Urothelium cell line (cell line): ENCODE measurements around the gene SLC35B2.

Experiments
- DNase-seq: peaks from one replicate; pipeline ENCODE4 v3.0.0; 2011; ENCODE audit warnings: low spot score, mixed read lengths
- FAIRE-seq: peaks from 2 replicates; lab custom pipeline; 2011; peaks lifted over from hg19 to GRCh38; lab: Jason Lieb, UNC

The SLC35B2 gene

GRCh38 chr6:44269178-44269920, 12.0 kb upstream of the SLC35B2 start:
- FAIRE-seq, result no peak
- no peak for DNase-seq

DNA sequence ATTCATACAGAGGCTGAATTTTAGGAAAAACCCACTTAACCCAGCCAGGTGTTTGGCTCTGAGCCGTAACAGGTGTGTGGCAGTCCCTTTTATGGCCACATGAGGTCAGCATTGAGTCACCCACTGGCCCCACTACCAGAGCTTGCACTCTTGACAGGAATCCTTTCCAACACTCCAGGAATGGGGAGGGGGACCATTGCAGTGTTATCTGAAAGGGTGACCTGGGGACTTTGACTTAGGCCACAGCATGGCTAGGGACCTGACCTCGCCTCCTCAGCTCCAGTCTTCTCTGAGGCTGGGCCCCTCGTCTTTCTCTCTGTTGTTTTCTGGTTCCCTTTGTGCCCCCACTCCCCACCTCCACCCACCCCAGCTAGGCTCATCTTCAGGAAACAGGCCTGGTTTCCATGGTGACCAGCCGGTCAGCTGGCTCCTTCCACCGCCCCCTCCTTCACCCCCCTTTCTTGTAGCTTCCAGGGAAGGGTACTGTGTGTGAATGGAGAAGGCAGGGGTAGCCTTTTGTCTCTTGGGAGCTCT, 10.8 kb upstream of the SLC35B2 start:
- peak; percentile 74 for DNase-seq

DNA sequence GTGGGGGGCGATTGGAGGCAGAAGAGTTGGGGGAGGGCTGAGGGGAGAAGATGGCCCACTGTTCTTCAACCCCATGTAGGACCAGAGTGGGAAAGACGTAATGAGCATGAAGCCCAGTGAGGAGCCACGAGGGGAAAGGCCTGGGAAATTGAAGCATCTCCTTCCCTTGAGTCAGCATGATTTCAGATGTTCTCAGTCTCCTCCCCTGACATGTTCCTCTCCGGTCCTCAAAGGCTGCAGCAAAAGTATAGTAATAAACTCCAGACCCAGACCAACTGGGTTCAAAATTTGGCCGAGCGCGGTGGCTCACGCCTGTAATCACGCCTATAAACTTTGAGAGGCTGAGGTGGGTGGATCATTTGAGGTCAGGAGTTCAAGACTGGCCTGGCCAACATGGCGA, 9.9 kb upstream of the SLC35B2 start:
- DNase-seq (no peak), FAIRE-seq (no peak)

More for the DNA sequence above, 10.8 kb upstream of the SLC35B2 start:
- FAIRE-seq, result peak; percentile 17

GRCh38 chr6:44266347-44266746, 9.0 kb upstream of the SLC35B2 start:
- FAIRE-seq (no peak), DNase-seq (no peak)

DNA sequence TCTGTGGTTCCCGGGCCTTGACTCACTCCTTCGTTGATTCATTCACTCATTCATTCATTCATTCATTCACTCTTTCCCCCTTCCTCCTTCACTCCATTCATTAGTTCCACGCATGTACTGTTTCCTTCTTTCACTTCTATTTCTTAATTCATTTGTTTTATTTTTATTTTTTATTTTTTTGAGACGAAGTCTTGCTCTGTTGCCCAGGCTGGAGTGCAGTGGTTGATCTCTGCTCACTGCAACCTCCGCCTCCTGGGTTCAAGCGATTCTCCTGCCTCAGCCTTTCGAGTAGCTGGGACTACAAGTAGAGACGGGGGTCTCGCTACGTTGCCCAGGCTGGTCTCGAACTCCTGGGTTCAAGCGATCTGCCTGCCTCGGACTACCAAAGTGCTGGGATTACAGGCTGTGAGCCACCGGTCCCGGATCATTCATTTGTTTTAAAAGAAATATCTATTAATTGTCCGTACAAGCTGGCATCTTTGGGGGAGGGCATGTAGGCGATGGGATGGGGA, 8.4 kb upstream of the SLC35B2 start:
- DNase-seq, result no peak
- no peak for FAIRE-seq

GRCh38 chr6:44265007-44265721, 7.8 kb upstream of the SLC35B2 start, which contains the start of gene NFKBIE:
Gene NFKBIE (minus strand): TSS chr6:44265551. CDS start chr6:44265346, 205 bp downstream.
- DNase-seq (peak; percentile 97), FAIRE-seq (no peak)

- DNase-seq (no peak), FAIRE-seq (no peak)
These were observed 7.1 kb upstream of the SLC35B2 start for GRCh38 chr6:44264154-44265006.

- DNase-seq, result no peak
- FAIRE-seq, result no peak
These were observed 6.2 kb upstream of the SLC35B2 start for GRCh38 chr6:44263354-44264100.

DNA sequence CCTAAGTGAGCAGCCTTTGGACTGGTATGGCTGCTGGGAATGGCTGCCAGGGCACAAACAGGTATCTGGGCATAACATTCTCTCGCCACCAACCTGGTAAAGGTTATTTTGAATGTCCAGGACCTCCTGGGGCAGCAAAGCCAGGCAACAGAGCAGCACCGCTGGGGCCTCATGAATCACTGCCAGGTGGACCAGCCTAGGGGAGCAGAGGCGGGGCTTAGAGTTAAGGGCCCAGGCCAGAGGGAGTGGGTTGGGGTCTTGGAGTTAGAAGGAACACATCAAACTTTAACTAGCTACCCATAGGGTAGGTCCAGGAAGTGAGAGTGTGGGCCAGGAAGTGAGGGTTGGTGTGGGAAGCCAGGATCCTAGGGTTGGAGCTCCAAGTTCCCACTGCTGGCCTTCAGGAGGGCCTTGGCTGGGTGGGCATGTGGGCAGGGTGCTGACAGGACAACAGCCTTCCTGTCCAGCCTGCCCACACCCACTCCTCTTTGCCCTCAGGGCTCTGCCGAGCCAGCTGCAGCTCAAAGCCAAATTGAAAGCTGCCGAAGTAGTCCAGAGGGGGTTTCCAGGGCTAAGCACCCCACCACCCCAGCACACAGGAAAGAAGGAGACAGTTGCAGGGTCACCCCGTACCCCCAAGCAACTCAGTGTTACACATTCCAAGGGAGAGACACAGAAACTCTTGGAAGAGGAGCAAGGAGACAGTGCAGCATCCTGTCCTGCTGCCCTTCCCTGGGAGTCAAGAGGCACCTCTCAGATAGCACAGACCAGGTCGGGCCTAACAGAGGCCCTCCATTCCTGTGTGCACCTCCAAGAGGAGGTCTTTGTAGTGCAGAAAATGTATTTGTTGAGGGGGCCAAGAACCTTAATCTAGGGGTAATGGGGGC, 5.4 kb upstream of the SLC35B2 start:
- no peak for FAIRE-seq
- DNase-seq, result no peak

GRCh38 chr6:44261581-44261980, 4.3 kb upstream of the SLC35B2 start:
- FAIRE-seq, result no peak

GRCh38 chr6:44260451-44261297, 3.3 kb upstream of the SLC35B2 start:
- DNase-seq (no peak), FAIRE-seq (no peak)

More at GRCh38 chr6:44261581-44261980, 4.3 kb upstream of the SLC35B2 start:
- no peak for DNase-seq

DNA sequence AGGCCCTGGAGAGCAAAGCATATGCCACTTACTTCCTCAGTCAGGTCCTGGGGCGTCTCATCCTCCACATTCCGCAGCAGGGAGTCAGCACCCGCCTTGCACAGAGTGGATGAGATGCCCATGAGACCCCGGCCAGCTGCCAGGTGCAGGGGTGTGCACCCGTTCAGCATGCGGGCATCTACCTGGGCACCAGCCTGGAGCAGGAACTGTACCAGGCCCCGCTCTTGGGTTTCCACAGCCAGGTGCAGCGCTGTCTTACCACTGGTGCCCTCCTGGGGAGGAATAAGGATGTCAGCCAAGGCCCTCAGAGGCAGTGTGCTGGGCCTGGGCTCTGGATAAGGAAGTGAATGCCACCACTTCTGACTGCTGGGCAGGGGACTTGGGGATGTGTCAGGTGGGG, 2.7 kb upstream of the SLC35B2 start:
- FAIRE-seq (no peak), DNase-seq (no peak)

DNA sequence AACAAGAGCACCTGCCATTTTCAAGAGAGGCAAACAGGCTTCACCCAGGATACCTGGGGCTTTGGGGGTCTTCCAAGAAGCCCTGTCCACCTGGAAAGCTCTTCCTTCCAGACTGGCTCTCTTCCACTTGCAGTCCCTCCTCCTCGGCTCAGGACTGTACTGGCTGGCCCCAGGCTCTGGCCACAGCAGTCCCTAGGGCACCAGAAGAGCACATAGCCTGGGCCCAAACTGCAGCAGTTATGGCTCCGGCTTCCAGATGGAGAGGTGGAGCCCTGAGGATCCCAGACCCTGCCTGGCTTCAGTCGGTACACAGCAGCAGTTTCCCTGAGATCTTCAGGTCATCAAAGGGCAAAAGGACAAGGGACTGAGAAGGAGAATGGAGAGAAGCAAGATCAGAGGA, 1.6 kb upstream of the SLC35B2 start:
- DNase-seq (no peak), FAIRE-seq (no peak)

DNA sequence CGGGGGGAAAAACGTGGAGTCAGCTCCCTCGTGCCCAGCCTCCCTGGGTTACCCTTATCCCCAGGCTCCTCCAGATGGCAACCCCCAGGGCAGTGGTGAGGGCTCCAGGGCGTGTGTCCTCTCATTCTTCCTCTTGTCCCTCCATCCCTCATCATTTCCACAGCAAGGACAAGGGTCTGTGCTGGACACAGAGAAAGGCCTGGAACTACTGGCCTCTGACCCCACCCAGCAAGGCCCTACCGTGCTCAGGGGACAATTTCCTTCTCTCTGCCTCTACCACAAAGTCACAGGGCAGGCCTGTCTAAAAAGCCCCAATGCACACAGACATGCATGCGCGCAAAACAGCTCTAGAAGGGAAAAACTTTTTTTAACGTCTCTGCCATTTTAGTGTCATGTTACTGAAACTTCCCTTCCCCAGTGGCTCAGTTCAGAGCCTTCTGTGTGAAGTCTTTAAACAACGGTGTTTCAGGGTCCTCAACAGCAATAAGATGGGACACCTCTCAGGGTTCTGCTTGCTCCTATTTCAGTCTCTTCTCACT, 1.1 kb upstream of the SLC35B2 start:
- no peak for FAIRE-seq
- no peak for DNase-seq

- FAIRE-seq (no peak), DNase-seq (no peak)
These were observed 511 bp upstream of the SLC35B2 start for GRCh38 chr6:44257753-44258324.

GRCh38 chr6:44256775-44257024, 628 bp downstream of the SLC35B2 start:
- no peak for FAIRE-seq

DNA sequence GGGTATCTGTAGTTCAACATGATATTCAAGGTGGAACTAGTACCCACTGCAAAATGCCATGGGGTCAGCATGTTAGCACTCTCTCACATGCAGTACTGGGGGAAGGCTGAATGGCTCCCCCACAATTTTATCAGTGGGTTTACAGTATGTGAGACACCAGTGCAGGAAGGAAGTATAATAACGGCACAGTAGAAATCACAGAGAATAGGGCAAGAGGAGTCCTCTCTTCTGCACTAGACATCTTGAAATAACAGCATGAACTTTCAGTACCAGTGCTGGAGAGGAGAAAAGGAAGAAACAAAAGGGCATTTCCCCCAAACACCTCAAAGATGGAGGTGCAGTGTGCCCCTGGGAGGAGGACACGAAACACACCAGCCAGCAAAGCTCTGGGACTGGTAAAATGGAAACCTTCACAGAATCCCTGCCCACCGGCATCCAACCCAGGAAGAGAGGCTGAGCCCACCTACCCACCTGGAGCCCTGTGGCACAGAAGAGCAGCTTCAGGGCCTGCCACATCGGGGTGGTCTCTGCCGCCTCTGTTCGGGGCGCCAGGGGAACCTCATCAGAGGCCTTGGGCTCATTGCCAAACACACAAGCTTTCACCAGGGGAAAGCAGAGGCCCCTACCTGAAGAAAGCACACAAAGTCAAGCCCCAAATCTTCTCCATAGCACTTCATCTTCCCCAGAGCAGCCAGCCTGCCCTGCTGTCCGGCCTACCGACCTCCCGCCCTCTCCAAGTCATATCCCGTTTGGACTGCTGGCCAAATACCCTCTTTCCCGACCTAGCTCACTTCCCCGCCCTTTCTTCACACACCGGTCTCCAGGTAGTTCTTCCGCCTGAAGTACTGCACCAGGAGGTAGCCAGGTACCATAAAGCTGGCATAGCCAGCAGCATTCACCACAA, 1.2 kb downstream of the SLC35B2 start:
- DNase-seq, result no peak
- no peak for FAIRE-seq

More at GRCh38 chr6:44256775-44257024, 628 bp downstream of the SLC35B2 start:
- no peak for DNase-seq
